Activated T-cell treated with anti-CD3 and anti-CD28 coated beads, Interleukin-2, amount 50 U/mL, for 48 hours (primary cell): ENCODE data around the gene RFX5.
"Not testable (repeated sequence)": the region's sequence is repeated elsewhere in the genome, so short reads cannot be mapped to it uniquely, and the experiment has no call there.

Experiments
- DNase-seq, 2 experiments: peaks; one replicate each; pipeline ENCODE4 v3.0.0-alpha.2; 2020

RFX5 gene

DNA sequence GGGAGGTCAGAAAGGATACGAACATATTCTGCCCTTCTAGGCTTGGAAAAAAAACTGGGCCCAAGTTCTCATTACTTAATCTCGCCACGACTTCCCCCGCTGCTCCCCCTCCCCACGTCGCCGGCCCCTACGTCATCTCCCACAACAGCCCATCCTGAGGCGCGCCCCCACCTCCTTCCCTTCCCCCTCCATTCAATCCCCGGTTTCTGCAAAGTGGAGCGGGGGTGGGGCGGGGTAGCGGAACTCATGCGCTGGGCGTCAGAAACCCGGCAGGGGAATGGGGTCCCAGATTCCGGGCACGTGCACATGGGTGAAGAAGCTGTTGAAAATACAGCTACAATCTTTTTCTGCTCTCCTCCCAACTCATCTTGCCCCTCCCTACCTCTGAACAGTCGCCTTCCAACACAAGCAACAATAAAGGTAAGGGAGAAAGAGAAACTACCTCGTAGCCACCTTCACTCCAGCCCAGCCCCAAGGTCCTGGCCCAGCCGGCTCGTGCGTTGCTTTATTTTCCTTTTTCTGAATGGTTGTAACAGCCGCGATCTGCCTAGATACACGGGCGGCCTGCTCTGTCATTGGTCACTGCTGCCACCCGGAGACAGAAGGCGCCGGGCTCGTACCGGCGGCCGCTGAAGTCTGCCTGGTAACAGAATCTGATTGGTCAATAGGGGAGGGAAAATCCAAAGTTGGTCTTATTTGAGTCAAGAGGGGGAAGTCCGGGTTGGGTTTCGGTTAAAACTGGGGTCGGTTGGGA, at the start of gene RFX5:
RFX5 (minus strand) TSS at position 484 of the 754 bp plus-strand sequence. CDS start 932 bp downstream, outside the sequence.
- DNase-seq = peak; percentile 91 to 94

DNA sequence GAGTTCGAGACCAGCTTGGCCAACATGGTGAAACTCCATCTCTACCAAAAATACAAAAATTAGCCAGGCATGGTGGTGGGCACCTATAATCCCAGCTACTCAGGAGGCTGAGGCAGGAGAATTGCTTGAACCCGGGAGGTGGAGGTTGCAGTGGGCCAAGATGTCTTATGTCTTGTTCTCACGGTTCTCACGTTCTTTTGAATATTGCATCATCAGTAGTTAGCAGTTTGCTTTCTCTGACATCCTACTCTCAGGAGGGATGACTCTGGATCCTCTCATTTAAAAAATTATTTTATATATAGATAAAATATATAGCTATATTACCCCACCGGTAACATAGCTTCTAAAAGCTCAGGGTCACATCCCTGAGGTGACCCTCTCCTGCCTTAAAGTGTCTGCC, 49.2 kb upstream of the RFX5 start:
- DNase-seq = not testable (repeated sequence)

- DNase-seq = no peak
Measured at GRCh38 chr1:151393583-151393982, 46.5 kb upstream of the RFX5 start.

DNA sequence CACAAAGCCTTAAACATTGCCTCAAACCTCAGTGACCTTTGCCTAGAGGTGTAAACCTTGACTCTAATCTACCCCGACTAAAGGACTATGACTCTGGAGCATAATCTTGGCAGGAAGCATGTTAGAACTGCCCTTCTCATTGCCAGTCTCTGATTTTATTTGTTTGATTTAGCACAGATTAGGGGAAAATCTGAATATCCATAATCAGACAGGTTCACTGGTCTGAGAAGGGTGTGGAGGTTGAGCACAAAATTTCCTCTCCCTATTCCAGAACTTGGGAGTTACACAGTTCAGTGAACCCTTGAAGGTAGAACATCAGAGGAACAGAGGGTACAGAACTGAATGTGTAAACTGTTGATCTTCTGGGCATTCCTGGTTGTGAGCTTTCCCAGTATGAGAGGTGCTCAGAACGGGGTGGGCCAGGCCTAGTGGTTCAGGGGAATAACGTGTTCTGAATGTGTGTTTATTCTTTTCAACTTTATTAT, 44.1 kb upstream of the RFX5 start:
- no peak for DNase-seq

DNA sequence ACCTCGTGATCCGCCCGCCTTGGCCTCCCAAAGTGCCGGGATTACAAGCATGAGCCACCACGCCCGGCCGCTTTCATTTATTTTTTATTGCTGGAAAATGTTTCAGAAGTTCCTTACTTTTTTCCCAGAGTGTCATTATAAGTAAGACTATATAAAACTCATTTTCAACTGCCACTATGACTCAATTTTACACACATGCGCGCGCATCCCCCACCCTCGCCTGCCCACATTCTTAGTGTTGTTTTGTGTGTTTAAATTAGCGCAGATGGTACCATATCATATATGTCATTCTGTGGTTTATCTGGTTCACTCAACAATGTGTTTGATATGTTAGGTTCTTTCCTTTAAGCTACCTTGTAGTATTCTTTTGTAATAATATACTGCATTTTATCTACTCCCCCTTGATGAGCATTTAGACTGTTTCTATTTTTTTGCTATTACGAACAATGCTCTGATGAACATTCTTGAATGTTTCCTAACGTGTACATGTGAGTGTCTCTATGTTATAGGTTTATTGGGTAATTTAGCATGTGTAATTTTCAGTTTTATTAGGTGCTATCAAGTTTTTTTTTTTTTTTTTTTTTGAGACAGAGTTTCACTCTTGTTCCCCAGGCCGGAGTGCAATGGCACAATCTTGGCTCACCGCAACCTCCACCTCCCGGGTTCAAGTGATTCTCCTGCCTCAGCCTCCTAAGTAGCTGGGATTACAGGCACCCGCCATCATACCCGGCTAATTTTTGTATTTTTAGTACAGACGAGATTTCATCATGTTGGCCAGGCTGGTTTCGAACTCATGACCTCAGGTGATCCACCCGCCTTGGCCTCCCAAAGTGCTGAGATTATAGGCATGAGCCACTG, 43.4 kb upstream of the RFX5 start:
- DNase-seq = not testable (repeated sequence)

DNA sequence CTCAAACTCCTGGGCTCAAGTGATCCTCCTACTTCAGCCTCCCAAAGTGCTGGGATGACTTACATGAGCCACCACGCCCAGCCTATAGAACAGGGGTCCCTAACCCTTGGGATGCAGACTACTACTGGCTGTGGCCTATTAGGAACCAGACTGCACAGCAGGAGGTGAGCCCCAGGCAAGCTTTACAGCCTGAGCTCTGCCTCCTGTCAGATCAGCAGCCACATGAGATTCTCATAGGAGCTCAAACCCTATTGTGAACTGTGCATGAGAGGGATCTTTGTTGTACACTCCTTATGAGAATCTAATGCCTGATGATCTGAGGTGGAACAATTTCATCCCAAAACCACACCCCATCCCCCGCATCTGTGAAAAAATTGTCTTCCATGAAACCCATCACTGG, 39.0 kb upstream of the RFX5 start:
- no peak for DNase-seq

- no peak for DNase-seq
Measured at GRCh38 chr1:151384584-151384983, 37.5 kb upstream of the RFX5 start.

- no peak for DNase-seq
Measured at GRCh38 chr1:151377150-151377884, 30.3 kb upstream of the RFX5 start.

DNA sequence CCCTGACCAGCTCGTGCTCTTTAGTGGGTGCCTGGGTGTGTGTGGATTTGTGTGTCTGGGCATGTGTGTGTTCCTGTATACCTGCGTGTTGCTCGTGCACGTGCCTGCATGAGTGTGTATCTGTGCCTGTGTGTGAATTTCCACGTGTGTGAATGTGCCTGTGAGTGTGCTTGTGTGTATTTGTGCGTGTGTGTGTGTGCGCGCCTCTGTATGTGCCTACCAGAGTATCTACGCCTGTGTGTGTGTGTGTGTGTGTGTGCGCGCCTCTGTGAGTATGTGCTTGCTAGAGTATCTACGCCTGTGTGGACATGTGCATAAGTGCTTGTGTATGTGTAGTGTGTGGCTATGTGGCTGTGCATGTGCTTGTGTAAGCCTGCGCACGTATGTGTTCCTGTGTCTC, 26.1 kb upstream of the RFX5 start:
- DNase-seq = no peak

DNA sequence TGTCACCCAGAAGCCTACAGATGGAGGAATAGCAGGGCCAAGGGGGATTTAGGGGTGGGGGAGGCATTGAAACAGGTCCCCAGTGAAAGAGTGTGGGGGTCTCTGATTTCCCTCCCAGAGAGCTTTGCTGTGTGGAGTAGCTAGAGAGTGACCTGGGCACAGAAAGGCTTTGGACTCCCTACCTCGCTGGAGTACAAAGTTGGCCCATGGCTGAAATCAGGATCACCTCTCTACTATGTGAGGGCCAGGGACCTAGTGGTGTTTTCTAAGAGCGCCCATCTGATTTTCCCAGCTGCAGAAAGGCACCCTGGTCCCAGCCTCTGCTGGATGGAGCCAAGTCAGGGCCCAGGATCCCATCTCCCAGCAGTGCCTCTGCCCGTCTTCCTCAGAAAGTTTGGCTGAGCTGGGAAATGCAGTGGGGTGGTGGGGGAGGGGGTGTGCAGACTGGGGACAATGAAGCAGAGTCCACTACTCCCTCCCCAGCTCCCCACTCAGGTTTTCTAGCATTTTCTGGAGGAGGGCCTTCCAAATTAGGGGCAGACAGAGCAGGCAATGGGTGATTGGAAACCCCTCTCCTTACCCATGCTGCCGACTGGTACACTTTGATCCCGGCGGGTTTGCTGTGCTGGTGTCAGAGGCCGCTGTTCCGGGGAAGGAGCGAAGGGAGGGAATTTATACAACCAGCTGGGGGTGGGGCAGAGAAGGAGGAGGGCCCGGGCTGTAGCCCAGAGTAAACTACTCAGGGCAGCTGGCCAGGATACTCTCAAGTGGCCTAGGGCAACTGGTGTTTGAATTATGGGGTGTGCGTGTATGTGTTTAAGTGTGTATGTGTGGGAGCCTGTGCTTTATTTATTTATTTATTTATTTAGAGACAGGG, 25.2 kb upstream of the RFX5 start, which contains the start of gene SELENBP1:
SELENBP1 (minus strand) TSS at position 648 of the 877 bp plus-strand sequence; CDS start at position 584, 64 bp downstream.
- DNase-seq = no peak

DNA sequence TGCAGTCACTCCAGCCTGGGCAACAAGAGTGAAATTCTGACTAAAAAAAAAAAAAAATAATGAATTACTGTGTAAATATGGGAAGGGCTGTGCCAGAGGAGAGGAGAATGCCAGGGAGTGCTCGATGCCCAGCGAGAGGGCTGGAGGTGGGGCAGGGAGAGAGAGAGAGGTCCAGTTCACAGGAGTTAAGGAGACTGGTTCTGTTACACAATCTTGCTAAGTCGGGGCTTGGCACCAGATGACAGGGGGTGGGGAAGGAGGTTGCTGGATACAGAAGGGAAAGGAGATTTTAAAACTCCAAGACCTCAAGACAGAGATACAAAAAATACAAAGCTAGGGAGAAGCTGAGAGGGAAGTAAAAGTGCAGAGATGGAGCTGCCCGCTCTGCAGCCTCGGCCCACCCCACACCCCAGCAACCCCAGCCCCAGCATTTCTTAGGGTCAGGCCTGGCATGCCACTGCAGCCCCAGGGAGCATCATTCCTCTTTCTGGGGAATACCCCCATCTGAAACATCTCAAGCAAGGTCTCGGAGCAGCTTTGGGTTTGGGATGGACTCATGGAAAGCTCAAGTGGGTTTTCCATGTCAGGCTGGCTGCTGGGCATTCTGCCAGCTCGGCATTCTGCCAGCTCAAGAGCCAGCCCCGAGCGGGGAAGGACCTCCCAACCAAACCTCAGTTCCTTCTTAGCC, 24.5 kb upstream of the RFX5 start:
- no peak for DNase-seq

- no peak for DNase-seq
Measured at GRCh38 chr1:151370211-151370911, 23.3 kb upstream of the RFX5 start.

DNA sequence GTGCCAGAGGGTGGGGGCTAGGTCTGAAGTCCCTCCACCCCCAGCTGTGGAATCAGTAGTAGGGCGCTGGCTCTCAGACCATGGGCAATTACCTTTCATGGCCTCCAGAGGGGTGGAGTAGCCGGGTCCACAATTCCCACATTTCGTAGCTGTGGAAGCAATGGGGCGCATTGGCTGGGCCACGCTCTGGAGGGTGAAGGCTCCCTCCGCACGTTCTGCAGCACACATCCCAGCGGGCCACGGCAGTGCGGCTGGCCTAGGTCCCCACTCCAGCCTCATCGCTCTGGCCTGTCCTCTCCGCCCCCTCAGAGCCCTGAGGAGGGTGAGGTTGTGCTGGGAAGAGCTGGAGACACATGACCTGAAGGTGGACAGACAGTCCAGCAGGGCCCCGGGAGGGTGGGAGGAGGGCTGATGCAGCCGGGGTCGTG, 22.6 kb upstream of the RFX5 start:
- DNase-seq = no peak

- no peak for DNase-seq
Measured at GRCh38 chr1:151369302-151369610, 22.2 kb upstream of the RFX5 start.

DNA sequence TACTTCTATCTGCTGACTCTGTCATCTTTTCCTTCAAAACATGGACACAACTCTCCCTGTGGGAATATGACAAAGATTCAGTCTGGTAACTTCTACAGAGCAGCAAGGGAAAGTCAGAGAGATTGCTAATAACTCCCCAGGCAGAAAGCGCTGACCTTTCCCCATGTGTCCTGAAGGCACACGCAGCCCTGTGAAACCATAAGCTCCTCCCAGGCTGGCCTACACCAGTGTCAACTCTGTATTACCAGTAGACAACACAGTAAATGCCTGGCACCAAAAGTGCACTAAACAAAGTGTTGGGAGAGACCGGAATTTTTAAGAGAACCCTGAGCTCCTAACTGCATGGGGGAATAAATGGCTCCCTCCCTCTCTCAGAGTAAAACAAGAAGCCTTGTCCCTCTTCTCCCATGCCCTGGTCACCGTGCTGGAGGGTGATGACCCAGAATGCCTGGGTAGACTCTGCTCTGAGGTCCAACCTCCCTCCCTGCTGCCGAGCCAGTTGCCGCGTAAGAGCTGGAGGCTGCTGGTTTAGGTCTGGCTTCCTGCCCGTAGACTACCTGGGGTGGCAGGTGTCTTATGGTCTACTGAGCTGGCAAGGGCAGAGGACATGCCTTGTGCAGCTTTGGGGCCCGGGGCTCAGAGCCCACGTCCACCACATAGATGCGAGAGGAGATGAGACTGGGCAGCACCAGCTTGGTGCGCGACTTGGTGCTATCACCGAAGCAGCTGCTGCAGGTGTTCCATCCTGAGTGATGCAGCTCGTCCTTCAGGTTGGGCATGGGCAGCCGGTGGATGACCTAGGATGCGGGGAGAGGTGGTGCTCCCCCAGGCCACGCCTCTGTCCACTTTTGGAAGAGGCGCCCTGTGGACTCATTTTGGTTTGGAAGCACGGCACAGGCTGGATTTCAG, 21.6 kb upstream of the RFX5 start:
- no peak for DNase-seq

DNA sequence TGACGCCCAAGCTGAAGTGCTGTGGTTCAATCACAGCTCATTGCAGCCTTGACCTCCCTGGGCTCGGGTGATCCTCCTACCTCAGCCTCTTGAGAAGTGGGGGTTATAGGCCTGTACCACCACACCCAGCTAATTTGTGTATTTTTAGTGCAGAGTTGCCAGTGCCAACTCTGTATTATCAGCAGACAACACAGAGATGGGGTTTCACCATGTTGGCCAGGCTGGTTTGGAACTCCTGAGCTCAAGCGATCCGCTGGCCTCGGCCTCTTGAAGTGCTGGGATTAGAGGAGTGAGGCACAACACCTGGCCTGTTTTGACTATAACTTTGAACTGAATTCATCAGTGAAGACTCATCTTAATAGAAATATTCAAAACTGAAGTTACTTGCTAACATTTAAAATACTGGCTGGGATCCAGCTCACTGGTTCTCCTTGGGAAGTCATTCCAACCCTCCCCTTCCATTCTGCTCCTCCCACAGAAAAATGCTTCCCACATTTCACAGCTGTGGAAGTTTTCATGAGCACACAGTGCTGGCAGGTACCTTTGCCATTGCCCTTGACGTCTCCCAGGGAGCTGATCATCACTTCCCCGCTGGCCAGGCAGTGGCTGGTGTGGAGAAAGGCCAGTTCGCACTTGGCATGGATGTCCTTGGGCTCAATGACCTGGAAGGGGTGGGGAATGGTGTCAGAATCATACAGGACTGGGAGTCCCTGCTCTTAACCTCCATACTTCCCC, 20.8 kb upstream of the RFX5 start:
- no peak for DNase-seq

- DNase-seq = no peak
Measured at GRCh38 chr1:151364996-151365395, 17.9 kb upstream of the RFX5 start.

- DNase-seq = no peak
Measured at GRCh38 chr1:151362308-151363155, 15.5 kb upstream of the RFX5 start.
